Loucy (cell line): Measurements from ENCODE around the gene OSBPL2.

Experiments
- EZH2phosphoT487 ChIP-seq: fragments of 200-600 bp; IDR thresholded peaks from 2 replicates; pipeline ENCODE4 v1.6.1; 2018; ENCODE audit warnings: antibody characterized with exemption, mild to moderate bottlenecking, moderate library complexity, borderline replicate concordance
- TF ChIP-seq, protein P1 (sequence below): fragments of 200-600 bp; sonication (generic); conservative IDR thresholded peaks from 2 replicates; pipeline ENCODE4 v1.5.1; 2014; ENCODE audit warnings: mild to moderate bottlenecking, antibody characterized with exemption, low read length

DNA sequence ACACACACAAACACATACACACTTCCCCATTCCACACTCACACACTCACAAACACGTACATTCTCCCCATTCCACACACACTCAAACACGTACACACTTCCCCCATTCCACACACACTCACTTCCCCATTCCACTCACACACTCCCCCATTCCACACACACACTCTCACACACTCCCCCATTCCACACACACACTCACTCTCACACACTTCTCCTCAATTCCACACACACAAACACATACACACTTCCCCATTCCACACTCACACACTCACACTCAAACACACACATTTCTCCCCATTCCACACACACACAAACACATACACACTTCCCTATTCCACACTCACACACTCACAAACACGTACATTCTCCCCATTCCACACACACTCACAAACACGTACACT is 8.7 kb upstream of the OSBPL2 start:
- TF ChIP-seq, protein P1, sequence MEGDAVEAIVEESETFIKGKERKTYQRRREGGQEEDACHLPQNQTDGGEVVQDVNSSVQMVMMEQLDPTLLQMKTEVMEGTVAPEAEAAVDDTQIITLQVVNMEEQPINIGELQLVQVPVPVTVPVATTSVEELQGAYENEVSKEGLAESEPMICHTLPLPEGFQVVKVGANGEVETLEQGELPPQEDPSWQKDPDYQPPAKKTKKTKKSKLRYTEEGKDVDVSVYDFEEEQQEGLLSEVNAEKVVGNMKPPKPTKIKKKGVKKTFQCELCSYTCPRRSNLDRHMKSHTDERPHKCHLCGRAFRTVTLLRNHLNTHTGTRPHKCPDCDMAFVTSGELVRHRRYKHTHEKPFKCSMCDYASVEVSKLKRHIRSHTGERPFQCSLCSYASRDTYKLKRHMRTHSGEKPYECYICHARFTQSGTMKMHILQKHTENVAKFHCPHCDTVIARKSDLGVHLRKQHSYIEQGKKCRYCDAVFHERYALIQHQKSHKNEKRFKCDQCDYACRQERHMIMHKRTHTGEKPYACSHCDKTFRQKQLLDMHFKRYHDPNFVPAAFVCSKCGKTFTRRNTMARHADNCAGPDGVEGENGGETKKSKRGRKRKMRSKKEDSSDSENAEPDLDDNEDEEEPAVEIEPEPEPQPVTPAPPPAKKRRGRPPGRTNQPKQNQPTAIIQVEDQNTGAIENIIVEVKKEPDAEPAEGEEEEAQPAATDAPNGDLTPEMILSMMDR, result no peak
- no peak for TF ChIP-seq EZH2phosphoT487
